ENCODE results near the gene ABHD11.

The ABHD11 gene

GRCh38 chr7:73701357-73701995 lies 37.1 kb downstream of the ABHD11 start:
- no peak for DNase-seq (ENCODE audit: low read depth in 2 of 2)

- no peak for DNase-seq (ENCODE audit: low read depth in 2 of 2)
Measured at GRCh38 chr7:73700581-73701134, 37.9 kb downstream of the ABHD11 start.

- no peak for DNase-seq (ENCODE audit: low read depth in 2 of 2)
Measured at GRCh38 chr7:73700069-73700423, 38.6 kb downstream of the ABHD11 start.

- no peak for DNase-seq (ENCODE audit: low read depth in 2 of 2)
Measured at GRCh38 chr7:73699370-73700068, 39.1 kb downstream of the ABHD11 start.

- no peak for DNase-seq (ENCODE audit: low read depth in 2 of 2)
Measured at GRCh38 chr7:73698410-73698809, 40.2 kb downstream of the ABHD11 start.

GRCh38 chr7:73696372-73696771 lies 42.2 kb downstream of the ABHD11 start:
- no peak for DNase-seq (ENCODE audit: low read depth in 2 of 2)

- DNase-seq (ENCODE audit: low read depth in 2 of 2) = no peak
Measured at GRCh38 chr7:73690646-73691045, 48.0 kb downstream of the ABHD11 start.

- DNase-seq (ENCODE audit: low read depth in 2 of 2) = no peak
Measured at GRCh38 chr7:73688288-73688687, 50.3 kb downstream of the ABHD11 start.
